SU-DHL-6 (cell line): ENCODE results near the gene SLC39A5.

Source experiments
- EZH2phosphoT487 ChIP-seq: fragments of 200-600 bp; sonication (generic), shearing (Covaris generic); conservative IDR thresholded peaks from 2 replicates; pipeline ENCODE4 v1.6.1; 2018; ENCODE audit warnings: mild to moderate bottlenecking, antibody characterized with exemption, low read length, moderate library complexity, mixed read lengths
- TF ChIP-seq, protein P1 (sequence below): fragments of 200-600 bp; sonication (generic); IDR thresholded peaks from one replicate; pipeline ENCODE4 v1.5.1; 2017; ENCODE audit warnings: antibody characterized with exemption, mild to moderate bottlenecking, low read length, moderate library complexity; ENCODE audit not compliant: insufficient read depth, poor library complexity, severe bottlenecking

DNA sequence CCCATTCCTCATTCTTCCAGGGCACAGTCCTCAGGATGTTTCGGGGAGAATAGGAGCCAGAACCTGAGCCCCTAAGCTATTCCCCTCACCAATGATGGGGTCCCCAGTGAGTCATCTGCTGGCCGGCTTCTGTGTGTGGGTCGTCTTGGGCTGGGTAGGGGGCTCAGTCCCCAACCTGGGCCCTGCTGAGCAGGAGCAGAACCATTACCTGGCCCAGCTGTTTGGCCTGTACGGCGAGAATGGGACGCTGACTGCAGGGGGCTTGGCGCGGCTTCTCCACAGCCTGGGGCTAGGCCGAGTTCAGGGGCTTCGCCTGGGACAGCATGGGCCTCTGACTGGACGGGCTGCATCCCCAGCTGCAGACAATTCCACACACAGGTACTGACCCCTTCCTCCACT lies 1.3 kb downstream of the SLC39A5 start:
- TF ChIP-seq, protein P1, sequence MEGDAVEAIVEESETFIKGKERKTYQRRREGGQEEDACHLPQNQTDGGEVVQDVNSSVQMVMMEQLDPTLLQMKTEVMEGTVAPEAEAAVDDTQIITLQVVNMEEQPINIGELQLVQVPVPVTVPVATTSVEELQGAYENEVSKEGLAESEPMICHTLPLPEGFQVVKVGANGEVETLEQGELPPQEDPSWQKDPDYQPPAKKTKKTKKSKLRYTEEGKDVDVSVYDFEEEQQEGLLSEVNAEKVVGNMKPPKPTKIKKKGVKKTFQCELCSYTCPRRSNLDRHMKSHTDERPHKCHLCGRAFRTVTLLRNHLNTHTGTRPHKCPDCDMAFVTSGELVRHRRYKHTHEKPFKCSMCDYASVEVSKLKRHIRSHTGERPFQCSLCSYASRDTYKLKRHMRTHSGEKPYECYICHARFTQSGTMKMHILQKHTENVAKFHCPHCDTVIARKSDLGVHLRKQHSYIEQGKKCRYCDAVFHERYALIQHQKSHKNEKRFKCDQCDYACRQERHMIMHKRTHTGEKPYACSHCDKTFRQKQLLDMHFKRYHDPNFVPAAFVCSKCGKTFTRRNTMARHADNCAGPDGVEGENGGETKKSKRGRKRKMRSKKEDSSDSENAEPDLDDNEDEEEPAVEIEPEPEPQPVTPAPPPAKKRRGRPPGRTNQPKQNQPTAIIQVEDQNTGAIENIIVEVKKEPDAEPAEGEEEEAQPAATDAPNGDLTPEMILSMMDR, result no peak
- TF ChIP-seq EZH2phosphoT487, result no peak
